ENCODE results near the gene NFATC4. TPM values are rescaled to one million over a fixed set of nuclear protein-coding genes. Genes with fewer than 3 reads are reported as not detected.

Gene NFATC4
- total RNA-seq, 1 donor from 2014 or later = 42.5 TPM

DNA sequence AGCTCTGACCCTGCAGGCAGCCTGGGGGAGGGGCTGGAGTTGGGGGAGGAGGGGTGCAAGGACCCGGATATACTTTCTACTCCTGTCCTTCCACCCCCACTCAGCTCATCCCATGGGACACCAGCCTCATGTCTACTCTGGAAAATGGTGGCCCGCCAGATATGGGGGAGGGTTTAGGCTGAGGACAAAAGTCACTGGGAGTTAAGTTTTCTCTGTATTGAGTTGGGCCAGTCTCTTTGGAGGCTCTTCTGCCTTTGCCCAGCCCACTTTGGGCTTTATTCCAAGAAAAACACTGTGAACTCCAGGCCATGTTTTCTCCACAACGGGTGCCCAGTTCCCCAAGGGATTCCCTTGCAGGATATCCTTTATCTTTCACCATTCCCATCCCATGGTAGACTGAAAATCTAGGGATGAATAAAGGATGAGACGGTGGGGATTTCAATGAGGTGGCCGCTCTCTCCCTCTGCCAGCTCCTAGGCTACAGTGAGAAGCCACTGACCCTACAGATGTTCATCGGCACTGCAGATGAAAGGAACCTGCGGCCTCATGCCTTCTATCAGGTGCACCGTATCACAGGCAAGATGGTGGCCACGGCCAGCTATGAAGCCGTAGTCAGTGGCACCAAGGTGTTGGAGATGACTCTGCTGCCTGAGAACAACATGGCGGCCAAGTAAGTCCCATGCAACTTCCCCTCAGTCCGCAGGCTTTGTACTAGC lies 4.9 kb downstream of the NFATC4 start:
- no peaks in the 10 kb centered on the region for H3K4me1 ChIP-seq
- intact Hi-C loops (cut with DNase I) = no loop called here
- H3K9me3 ChIP-seq = no peaks in the 10 kb centered on the region
- H3K4me3 ChIP-seq = no peak overlapping the region
- H3K27ac ChIP-seq = no peak overlapping the region
- H3K27me3 ChIP-seq = no peaks in the 10 kb centered on the region
- no peaks in the 10 kb centered on the region for H3K36me3 ChIP-seq
- DNase-seq = no peak
- no peak for ATAC-seq
- TF ChIP-seq, protein P1, sequence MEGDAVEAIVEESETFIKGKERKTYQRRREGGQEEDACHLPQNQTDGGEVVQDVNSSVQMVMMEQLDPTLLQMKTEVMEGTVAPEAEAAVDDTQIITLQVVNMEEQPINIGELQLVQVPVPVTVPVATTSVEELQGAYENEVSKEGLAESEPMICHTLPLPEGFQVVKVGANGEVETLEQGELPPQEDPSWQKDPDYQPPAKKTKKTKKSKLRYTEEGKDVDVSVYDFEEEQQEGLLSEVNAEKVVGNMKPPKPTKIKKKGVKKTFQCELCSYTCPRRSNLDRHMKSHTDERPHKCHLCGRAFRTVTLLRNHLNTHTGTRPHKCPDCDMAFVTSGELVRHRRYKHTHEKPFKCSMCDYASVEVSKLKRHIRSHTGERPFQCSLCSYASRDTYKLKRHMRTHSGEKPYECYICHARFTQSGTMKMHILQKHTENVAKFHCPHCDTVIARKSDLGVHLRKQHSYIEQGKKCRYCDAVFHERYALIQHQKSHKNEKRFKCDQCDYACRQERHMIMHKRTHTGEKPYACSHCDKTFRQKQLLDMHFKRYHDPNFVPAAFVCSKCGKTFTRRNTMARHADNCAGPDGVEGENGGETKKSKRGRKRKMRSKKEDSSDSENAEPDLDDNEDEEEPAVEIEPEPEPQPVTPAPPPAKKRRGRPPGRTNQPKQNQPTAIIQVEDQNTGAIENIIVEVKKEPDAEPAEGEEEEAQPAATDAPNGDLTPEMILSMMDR (IDR thresholded peaks at IDR 0.05) = no peak

DNA sequence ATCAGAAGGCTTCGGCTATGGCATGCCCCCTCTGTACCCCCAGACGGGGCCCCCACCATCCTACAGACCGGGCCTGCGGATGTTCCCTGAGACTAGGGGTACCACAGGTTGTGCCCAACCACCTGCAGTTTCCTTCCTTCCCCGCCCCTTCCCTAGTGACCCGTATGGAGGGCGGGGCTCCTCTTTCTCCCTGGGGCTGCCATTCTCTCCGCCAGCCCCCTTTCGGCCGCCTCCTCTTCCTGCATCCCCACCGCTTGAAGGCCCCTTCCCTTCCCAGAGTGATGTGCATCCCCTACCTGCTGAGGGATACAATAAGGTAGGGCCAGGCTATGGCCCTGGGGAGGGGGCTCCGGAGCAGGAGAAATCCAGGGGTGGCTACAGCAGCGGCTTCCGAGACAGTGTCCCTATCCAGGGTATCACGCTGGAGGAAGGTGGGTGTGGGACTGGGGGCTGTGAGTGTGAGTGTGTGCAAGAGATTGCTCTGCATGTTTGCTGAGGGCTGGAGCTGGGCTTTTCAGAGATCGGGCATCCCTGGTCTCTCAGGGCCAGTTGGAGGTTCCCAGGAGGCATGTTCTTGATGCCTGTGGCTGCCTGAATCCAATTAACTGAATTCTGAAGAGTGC lies 8.6 kb downstream of the NFATC4 start:
- Histone ChIP-seq H3K9me3 (no peaks in the 10 kb centered on the region), H3K4me3 (no peak overlapping the region), H3K27ac (no peak overlapping the region), H3K4me1 (no peaks in the 10 kb centered on the region), H3K27me3 (no peaks in the 10 kb centered on the region), H3K36me3 (no peaks in the 10 kb centered on the region)
- ATAC-seq (no peak), DNase-seq (no peak)
- intact Hi-C loops (cut with DNase I) = no loop called here
- TF ChIP-seq, protein P1 (IDR thresholded peaks at IDR 0.05) = no peak

DNA sequence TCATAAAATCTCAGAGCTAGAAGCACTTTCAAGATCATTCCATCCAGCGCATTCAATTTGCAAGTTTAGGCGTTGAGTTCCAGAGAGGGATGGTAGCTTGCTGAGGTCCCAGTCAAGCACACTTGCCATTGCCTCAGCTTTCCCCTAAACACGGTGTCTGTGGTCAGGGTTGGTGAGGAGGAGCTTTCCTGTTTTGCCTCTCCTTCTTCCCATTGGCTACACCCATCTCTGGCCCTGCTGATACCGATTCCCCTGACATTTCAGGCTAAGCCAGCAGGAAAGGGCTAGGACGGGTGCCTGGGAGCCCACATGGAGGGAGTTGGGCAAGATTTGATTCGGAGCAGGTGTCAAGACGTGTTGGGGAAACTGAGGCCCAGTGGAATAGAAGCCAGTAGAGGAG lies 9.1 kb downstream of the NFATC4 start:
- DNase-seq = no peak
- H3K36me3 ChIP-seq = no peaks in the 10 kb centered on the region
- TF ChIP-seq, protein P1 (IDR thresholded peaks at IDR 0.05) = no peak
- no peak overlapping the region for H3K27ac ChIP-seq
- H3K27me3 ChIP-seq = no peaks in the 10 kb centered on the region
- no peak overlapping the region for H3K4me3 ChIP-seq
- ATAC-seq = no peak
- intact Hi-C loops (cut with DNase I) = no loop called here
- H3K9me3 ChIP-seq = no peaks in the 10 kb centered on the region
- no peaks in the 10 kb centered on the region for H3K4me1 ChIP-seq

DNA sequence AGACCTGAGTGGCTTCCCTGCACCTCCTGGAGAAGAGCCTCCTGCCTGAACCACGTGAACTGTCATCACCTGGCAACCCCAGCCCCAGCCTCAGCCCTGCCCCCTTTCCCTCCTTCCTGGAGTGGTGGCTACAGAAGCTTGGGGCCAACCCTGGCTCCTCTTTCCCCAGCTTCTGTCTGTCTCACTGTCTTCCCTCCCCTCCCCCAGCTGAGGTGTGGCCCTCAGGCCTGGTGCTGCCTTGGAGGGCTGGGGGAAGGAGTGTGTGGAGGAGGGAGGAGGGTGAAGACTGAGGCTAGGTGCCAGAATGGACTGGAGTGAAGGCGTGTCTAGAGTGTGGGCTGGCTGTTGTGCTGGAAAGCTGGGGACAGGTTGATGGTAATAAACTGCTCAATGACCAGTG lies 9.7 kb downstream of the NFATC4 start:
- Histone ChIP-seq H3K4me1 (no peaks in the 10 kb centered on the region), H3K27me3 (no peaks in the 10 kb centered on the region), H3K9me3 (no peaks in the 10 kb centered on the region), H3K4me3 (no peak overlapping the region), H3K27ac (no peak overlapping the region), H3K36me3 (no peaks in the 10 kb centered on the region)
- TF ChIP-seq, protein P1 (IDR thresholded peaks at IDR 0.05) = no peak
- peak; percentile 53 for ATAC-seq
- intact Hi-C loops (cut with DNase I) = no loop called here
- no peak for DNase-seq

DNA sequence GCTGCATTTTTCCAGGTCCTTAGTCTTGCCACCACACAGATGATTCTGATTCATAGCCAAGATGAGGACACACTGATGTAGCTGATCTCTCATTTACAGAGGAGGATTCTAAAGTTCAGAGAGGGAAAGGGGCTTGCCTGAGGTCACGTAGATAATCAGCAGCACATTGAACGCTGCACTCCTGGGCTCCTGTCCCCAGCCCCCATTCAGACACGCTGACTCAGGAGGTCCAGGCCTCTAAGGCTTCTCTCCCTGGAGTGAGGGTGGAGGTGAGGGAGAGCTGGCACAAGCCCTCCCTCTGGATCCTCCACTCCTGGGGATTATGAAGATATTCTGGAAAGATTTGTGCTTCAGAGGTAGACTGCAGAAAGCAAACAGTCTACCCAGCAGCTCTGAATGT lies 10.3 kb downstream of the NFATC4 start:
- intact Hi-C loops (cut with DNase I) = no loop called here

More for the DNA sequence above, 10.3 kb downstream of the NFATC4 start:
- no peaks in the 10 kb centered on the region for H3K36me3 ChIP-seq
- no peak overlapping the region for H3K27ac ChIP-seq
- DNase-seq (no peak), ATAC-seq (no peak)
- H3K27me3 ChIP-seq = no peaks in the 10 kb centered on the region
- TF ChIP-seq, protein P1 (IDR thresholded peaks at IDR 0.05) = no peak
- H3K4me1 ChIP-seq = no peaks in the 10 kb centered on the region
- no peaks in the 10 kb centered on the region for H3K9me3 ChIP-seq
- no peak overlapping the region for H3K4me3 ChIP-seq
